ENCODE results near the gene CPNE4.

Gene CPNE4

GRCh38 chr3:131658115-131658514 is 376.7 kb downstream of the CPNE4 start:
- DNase-seq, result no peak

- no peak for DNase-seq
Observed at GRCh38 chr3:131655070-131655690, 379.6 kb downstream of the CPNE4 start.

GRCh38 chr3:131645638-131646037 is 389.2 kb downstream of the CPNE4 start:
- DNase-seq, result no peak

DNA sequence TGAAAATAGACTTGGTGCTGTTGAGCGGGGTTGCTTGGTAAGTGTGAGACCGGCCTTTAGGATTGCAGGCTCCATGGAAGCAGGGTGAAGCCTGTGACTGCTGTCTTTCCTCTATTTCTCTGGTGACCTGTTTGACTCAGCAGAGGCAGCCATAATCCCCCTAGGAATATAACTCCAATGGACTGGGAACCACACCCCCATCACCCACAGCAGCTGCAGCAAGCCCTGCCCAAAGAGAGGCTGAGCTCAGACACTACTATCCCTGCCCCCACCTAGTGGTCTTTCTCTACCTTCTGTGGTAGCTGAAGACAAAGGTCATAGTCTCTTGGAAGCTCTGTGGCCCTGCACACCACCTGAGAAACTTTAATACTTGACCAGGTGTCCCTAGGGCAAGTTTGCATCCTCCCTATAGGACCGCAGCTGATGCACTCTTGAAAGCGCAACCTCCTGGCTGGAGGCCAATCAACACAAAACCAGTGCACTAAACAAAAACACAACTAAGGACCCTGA is 398.5 kb downstream of the CPNE4 start:
- DNase-seq, result no peak

GRCh38 chr3:131630807-131631206 is 404.0 kb downstream of the CPNE4 start:
- DNase-seq, result no peak

DNA sequence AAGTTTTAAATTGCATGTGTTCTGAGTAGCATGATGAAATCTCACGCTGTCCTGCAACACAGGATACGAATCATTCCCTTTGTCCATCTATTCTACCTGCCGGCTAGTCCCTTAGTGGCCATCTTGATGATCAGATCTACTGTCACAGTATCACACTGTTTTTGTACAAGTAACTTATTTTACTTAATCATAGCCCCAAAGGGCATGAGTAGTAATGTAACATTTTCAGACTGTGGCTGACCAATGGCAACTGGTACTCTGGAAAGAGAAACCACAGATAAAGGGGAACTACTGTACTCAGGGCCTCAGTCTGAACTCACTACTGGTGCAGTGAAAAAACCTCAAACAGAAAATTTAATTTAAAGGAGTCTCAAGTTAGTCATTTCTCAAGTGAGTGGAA is 404.7 kb downstream of the CPNE4 start:
- DNase-seq, result no peak

GRCh38 chr3:131623431-131623830 is 411.4 kb downstream of the CPNE4 start:
- no peak for DNase-seq

- no peak for DNase-seq
Observed at GRCh38 chr3:131622726-131623125, 412.1 kb downstream of the CPNE4 start.

DNA sequence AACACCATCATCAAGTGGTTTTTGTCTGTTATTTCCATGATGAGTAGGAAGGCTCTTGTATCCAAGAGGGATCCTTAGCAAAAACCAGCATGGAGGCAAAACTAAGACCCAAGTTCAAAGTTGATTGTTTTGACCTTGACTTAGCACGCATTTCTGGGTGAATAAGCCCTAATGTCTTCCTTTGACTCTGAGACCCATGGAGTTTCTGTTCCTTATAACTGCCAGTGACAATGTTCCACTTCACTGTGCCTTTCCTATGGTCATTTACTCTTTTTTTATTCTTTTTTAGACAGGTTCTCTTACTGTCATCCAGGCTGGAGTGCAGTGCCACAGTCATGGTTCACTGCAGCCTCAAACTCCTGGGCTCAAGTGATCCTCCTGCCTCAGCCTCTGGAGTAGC is 413.8 kb downstream of the CPNE4 start:
- no peak for DNase-seq

DNA sequence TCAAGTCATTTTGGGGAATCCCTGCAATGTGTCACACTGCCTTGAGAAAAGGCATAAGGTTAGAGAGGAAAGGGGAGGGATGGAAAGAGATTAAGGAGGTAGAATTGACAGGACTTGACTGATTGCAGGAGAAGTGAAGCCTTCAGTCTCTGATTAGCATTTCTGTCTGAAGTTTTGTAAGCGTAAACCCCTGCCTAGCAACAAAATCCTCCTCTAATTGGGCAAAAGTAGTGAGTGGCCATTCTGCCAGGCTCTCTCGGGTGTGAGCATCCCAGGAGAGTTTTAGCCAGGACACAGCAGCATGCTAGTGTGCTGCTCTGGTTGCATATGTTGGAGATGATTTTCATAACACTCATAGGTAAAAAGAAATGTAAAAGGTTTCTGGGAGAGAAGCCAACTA is 415.0 kb downstream of the CPNE4 start:
- no peak for DNase-seq

DNA sequence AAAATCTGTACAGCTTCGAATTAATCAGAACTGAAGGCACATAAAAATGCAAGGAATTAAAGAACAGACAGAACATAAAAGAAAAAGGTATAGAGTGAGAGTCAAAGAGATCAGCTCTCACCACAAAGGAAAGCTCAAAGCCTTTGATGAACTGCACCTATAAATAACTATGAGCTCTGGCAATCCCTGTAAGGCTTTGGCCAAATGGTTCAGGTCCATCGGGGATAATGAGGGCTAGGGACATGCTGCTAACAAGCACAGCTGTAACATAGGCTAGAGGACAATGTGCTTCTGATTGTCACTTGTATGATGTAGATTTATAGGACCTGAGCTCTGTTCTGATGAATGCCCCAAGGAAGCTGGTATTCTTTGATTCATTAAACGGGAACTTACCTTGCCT is 418.1 kb downstream of the CPNE4 start:
- no peak for DNase-seq

GRCh38 chr3:131612745-131613144 is 422.1 kb downstream of the CPNE4 start:
- no peak for DNase-seq

- no peak for DNase-seq
Observed at GRCh38 chr3:131610174-131610573, 424.6 kb downstream of the CPNE4 start.

GRCh38 chr3:131608741-131609140 is 426.1 kb downstream of the CPNE4 start:
- DNase-seq, result no peak

DNA sequence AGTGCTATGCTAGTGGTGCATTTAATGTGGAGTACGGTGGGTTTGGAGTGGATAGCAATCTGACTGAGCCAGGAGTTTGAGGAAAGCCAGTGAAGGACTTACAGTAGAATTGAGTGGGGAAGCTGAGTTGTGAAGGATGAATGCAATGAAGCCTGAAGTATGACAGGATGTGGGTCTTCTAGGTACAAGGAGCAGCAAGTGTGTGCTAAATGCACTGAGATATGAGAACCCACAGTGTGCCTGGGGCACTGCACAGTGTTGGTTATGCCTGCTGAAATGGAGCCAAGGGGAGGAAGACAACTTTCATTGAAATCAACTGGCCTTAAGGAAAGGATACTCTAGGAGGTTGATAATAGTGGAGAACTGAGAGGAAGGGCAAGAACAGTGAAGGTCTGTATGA is 426.5 kb downstream of the CPNE4 start:
- DNase-seq, result no peak

DNA sequence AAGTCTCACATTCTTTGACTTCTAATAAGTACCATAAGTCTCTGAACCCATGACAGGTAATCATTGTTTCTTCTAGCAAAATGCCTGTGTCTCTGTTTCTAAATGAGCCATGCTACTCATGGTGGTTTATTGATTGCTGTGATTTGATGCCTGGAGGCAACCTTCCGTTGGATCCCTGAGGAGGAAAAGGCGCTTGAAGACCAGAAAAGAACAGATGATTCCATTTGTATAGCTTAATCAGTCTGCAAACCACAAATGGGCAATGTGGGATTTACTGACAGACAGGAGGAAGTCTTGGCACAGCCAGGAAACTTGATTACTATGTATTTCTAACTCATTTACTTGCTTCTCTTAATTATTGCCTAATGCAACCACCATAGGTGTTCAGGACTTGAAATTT is 428.9 kb downstream of the CPNE4 start:
- no peak for DNase-seq

DNA sequence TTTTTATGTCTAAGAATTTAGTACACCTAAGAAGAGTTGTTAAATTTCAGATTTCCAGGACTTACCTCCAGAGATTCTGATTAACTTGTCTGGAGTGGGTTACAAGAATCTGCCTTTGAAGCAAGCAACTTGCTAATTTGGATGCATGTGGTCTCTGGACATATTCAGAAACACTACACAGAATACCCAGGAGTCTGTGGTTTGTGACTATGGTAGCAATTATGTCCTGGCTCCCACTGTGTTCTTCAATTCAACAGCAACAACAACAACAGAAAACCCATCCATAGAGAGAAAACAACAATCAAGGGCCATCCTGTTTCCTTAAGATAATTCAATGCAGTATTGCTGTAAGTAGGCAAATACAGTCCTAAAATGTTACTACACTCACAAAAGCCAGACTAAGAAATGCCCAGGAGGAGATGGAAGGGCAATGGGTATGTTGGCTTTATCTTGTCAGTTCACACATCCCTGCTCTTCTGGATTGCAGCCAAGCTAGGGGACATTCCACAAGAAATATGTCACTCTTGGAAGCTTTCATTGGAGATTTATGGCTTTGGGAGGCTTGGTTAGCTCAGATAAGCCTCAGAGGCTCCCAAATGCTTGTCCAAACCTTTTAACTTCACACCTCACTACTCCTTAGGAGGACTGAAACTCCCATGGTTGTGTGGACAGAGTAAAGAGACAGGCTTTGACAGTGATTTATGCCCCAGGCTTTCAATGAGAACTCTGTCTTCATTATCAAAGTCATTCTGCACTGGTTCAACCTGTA is 432.6 kb downstream of the CPNE4 start:
- no peak for DNase-seq

GRCh38 chr3:131597816-131598215 is 437.0 kb downstream of the CPNE4 start:
- no peak for DNase-seq

GRCh38 chr3:131596884-131597283 is 437.9 kb downstream of the CPNE4 start:
- no peak for DNase-seq

DNA sequence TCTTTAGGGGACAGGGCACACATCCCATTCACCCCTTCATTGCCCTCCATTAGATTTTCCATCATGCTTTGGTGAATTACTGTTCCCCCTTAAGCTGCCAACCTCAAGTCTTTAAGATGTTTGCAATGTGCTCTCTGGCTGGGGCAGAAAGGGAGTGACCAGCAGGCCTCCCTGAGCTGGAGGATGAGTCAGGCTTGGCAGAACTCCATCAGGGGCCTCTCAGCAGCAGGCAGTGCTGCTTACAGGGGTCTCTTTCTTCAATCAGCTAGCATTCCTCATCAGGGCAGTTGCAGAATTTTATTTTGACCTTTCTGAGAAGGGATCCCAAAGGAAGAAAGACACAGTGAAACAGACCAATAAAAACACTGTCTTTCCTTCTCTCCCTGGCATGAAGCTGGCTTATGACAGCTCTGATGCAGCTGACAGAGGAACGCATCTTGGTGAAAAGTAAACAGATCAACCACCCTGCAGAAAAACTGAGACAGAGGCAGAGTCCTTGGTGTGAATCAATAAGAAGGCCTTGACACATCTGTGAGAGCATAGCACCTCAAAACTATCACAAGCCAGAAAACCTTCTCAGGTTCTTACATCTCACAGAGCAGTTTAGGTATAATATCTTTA is 443.3 kb downstream of the CPNE4 start:
- no peak for DNase-seq

- no peak for DNase-seq
Observed at GRCh38 chr3:131586277-131586676, 448.5 kb downstream of the CPNE4 start.

DNA sequence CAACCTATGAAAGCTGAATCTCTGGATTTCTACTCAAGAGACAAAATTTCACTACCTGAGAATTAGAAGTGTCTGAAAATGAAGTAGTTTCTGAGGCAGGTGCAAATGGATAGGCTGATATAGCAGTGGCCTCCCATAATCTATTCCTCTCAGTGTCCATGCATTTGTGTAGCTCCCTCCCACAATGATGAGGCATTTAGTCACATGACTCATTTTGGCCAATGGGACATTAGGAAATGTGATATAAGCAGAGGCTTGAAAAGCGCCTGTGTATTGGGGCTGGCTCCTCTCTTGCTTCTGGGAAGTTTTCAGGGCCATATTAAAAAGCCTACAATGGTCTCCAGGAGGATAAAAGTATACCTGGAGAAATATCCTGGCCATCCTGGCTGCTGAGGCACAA is 452.4 kb downstream of the CPNE4 start:
- no peak for DNase-seq

GRCh38 chr3:131568460-131568859 is 466.4 kb downstream of the CPNE4 start:
- no peak for DNase-seq

DNA sequence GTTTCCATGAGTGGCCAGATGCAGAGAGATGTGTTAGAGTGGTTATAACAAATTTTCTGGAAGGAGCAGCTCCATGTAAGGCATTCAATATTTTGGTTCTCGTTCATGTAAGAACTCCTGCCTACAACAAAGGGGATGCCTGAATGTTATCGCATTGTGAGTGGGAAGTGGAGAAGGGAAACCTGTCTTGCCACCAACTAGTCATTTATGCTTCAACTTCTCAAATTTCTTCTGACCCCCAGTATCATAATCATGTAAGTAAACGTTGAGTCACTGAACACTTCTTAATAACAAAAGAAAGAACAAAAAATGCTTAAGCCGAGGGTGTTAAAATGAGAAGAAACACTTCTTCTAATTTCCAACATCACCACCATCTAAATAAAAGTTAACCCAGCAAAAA is 470.0 kb downstream of the CPNE4 start:
- DNase-seq, result no peak

Measured in NCI-H748 treated with DMSO at 0.1 percent for 48 hours (cell line).